ENCODE data around the gene MRPL46. TPM values are rescaled to one million over a fixed set of nuclear protein-coding genes. Genes with fewer than 3 reads are reported as not detected.

MRPL46 gene
- total and polyA plus RNA-seq, 2 of the 13 experiments (the other 11 are each of a cell fraction or from before 2014, with no cell fraction given): 62.9 to 79.2 TPM

DNA sequence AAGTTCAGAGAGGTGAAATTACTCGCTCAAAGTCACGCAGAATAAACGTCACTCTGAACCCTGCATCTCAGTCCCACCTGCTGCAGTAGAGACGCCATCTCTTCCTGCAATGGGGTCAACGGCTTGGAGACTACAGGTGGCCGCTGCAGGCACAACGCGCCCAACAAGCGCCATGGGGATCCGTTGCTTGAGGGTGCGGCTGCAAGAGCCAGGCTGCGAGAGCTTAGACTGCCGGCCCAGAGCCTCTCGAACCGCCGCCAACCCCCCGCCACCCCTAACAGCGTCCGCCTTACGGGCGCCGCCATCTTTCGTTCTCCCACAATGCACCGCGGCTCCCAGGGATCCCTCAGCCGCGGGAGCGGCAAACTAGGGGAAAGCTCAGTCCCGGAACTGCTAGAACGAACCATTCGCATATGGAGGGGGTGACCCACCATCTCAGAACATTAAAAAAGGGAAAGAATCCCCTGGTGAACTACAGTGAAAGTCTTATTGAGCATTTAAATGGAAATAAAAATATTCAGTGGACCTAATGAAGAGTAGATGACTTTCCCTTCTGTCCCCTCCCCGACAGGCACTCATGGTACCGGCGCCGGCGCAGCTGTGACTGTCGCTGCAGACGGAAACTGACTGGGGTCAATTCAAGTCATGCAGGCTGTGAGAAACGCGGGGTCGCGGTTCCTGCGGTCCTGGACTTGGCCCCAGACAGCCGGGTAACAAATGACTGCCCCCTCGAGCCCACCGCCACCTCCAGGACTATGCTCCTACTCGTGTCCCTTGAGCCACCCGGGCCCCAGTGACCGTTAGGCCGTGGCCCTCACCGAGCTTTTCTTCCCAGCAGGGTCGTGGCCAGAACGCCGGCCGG, at the start of gene MRPL46, which contains the start of gene MRPS11 (continued):
- TF ChIP-seq, protein P1, sequence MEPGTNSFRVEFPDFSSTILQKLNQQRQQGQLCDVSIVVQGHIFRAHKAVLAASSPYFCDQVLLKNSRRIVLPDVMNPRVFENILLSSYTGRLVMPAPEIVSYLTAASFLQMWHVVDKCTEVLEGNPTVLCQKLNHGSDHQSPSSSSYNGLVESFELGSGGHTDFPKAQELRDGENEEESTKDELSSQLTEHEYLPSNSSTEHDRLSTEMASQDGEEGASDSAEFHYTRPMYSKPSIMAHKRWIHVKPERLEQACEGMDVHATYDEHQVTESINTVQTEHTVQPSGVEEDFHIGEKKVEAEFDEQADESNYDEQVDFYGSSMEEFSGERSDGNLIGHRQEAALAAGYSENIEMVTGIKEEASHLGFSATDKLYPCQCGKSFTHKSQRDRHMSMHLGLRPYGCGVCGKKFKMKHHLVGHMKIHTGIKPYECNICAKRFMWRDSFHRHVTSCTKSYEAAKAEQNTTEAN (CRISPR knock-in tag; conservative IDR thresholded peaks at IDR 0.05): 0 out of 2 replicates have a peak, but pooled peaks have one; percentile 51
- TF ChIP-seq, protein P2, sequence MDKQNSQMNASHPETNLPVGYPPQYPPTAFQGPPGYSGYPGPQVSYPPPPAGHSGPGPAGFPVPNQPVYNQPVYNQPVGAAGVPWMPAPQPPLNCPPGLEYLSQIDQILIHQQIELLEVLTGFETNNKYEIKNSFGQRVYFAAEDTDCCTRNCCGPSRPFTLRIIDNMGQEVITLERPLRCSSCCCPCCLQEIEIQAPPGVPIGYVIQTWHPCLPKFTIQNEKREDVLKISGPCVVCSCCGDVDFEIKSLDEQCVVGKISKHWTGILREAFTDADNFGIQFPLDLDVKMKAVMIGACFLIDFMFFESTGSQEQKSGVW (CRISPR knock-in tag; IDR thresholded peaks at IDR 0.05; ENCODE audit: borderline replicate concordance): no peak
- TF ChIP-seq, protein P3, sequence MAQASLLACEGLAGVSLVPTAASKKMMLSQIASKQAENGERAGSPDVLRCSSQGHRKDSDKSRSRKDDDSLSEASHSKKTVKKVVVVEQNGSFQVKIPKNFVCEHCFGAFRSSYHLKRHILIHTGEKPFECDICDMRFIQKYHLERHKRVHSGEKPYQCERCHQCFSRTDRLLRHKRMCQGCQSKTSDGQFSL (CRISPR knock-in tag; IDR thresholded peaks at IDR 0.05): no peak
- TF ChIP-seq, protein P4, sequence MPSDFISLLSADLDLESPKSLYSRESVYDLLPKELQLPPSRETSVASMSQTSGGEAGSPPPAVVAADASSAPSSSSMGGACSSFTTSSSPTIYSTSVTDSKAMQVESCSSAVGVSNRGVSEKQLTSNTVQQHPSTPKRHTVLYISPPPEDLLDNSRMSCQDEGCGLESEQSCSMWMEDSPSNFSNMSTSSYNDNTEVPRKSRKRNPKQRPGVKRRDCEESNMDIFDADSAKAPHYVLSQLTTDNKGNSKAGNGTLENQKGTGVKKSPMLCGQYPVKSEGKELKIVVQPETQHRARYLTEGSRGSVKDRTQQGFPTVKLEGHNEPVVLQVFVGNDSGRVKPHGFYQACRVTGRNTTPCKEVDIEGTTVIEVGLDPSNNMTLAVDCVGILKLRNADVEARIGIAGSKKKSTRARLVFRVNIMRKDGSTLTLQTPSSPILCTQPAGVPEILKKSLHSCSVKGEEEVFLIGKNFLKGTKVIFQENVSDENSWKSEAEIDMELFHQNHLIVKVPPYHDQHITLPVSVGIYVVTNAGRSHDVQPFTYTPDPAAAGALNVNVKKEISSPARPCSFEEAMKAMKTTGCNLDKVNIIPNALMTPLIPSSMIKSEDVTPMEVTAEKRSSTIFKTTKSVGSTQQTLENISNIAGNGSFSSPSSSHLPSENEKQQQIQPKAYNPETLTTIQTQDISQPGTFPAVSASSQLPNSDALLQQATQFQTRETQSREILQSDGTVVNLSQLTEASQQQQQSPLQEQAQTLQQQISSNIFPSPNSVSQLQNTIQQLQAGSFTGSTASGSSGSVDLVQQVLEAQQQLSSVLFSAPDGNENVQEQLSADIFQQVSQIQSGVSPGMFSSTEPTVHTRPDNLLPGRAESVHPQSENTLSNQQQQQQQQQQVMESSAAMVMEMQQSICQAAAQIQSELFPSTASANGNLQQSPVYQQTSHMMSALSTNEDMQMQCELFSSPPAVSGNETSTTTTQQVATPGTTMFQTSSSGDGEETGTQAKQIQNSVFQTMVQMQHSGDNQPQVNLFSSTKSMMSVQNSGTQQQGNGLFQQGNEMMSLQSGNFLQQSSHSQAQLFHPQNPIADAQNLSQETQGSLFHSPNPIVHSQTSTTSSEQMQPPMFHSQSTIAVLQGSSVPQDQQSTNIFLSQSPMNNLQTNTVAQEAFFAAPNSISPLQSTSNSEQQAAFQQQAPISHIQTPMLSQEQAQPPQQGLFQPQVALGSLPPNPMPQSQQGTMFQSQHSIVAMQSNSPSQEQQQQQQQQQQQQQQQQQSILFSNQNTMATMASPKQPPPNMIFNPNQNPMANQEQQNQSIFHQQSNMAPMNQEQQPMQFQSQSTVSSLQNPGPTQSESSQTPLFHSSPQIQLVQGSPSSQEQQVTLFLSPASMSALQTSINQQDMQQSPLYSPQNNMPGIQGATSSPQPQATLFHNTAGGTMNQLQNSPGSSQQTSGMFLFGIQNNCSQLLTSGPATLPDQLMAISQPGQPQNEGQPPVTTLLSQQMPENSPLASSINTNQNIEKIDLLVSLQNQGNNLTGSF (CRISPR knock-in tag; IDR thresholded peaks at IDR 0.05): 0 out of 2 replicates have a peak, but pooled peaks have one; percentile 65
- TF ChIP-seq, protein P5, sequence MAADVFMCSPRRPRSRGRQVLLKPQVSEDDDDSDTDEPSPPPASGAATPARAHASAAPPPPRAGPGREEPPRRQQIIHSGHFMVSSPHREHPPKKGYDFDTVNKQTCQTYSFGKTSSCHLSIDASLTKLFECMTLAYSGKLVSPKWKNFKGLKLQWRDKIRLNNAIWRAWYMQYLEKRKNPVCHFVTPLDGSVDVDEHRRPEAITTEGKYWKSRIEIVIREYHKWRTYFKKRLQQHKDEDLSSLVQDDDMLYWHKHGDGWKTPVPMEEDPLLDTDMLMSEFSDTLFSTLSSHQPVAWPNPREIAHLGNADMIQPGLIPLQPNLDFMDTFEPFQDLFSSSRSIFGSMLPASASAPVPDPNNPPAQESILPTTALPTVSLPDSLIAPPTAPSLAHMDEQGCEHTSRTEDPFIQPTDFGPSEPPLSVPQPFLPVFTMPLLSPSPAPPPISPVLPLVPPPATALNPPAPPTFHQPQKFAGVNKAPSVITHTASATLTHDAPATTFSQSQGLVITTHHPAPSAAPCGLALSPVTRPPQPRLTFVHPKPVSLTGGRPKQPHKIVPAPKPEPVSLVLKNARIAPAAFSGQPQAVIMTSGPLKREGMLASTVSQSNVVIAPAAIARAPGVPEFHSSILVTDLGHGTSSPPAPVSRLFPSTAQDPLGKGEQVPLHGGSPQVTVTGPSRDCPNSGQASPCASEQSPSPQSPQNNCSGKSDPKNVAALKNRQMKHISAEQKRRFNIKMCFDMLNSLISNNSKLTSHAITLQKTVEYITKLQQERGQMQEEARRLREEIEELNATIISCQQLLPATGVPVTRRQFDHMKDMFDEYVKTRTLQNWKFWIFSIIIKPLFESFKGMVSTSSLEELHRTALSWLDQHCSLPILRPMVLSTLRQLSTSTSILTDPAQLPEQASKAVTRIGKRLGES (CRISPR knock-in tag; IDR thresholded peaks at IDR 0.05; ENCODE audit: borderline replicate concordance): peak; percentile 54; the same call in 1 of the 2 replicates
- peak; percentile 68; the same call in 1 of the 2 replicates for TF ChIP-seq MAF1 (CRISPR knock-in tag; IDR thresholded peaks at IDR 0.05; ENCODE audit: borderline replicate concordance)
- TF ChIP-seq NFYB (CRISPR knock-in tag; IDR thresholded peaks at IDR 0.05): peak; percentile 29; the same call in 1 of the 2 replicates
- no peak for TF ChIP-seq HDAC6 (IDR thresholded peaks at IDR 0.05; ENCODE audit: low read depth, low read length)
- TF ChIP-seq NR2F2 (IDR thresholded peaks at IDR 0.05; ENCODE audit: borderline replicate concordance, low read depth): 0 out of 2 replicates have a peak, but pooled peaks have one; percentile 37
- peak; percentile 75 for TF ChIP-seq SIN3A (IDR thresholded peaks at IDR 0.05; ENCODE audit: borderline replicate concordance, low read depth, low read length)
- 0 out of 2 replicates have a peak, but pooled peaks have one; percentile 30 for TF ChIP-seq ZBTB42 (CRISPR knock-in tag; IDR thresholded peaks at IDR 0.05)
- TF ChIP-seq ZBTB7B (CRISPR knock-in tag; IDR thresholded peaks at IDR 0.05): 0 out of 2 replicates have a peak, but pooled peaks have one; percentile 25
- peak; percentile 14; the same call in 1 of the 2 replicates for TF ChIP-seq SRF (IDR thresholded peaks at IDR 0.05; ENCODE audit: low read depth, low read length)
- TF ChIP-seq KDM1A (CRISPR knock-in tag; IDR thresholded peaks at IDR 0.05): no peak
- TF ChIP-seq, protein P6, sequence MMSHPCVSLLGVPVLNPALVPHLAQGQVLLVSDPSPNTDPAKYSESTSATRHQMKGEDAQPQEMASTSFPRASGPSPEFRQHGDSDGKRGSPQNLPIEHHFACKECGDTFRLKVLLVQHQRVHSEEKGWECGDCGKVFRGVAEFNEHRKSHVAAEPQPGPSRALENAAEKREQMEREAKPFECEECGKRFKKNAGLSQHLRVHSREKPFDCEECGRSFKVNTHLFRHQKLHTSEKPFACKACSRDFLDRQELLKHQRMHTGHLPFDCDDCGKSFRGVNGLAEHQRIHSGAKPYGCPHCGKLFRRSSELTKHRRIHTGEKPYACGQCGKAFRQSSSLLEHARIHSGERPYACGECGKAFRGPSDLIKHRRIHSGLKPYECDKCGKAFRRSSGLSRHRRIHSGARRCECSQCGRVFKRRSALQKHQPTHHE (CRISPR knock-in tag; IDR thresholded peaks at IDR 0.05; ENCODE audit: borderline replicate concordance): 0 out of 2 replicates have a peak, but pooled peaks have one; percentile 56
